ENCODE measurements around the gene KCNK5. TPM values are rescaled to one million over a fixed set of nuclear protein-coding genes. Genes with fewer than 3 reads are reported as not detected.

Gene KCNK5
- polyA plus RNA-seq, 2 of the 4 experiments (the other 2 are of a cell fraction) = 1.5 to 2.3 TPM

- no peak for TF ChIP-seq BCL3 (IDR thresholded peaks at IDR 0.05)
- no peak for TF ChIP-seq PHF8 (IDR thresholded peaks at IDR 0.05; ENCODE audit: borderline replicate concordance, low read depth)
Measured at GRCh38 chr6:39247667-39248194, 18.5 kb upstream of the KCNK5 start (continued).

GRCh38 chr6:39243809-39244208 is 14.5 kb upstream of the KCNK5 start:
- CTCF ChIA-PET = interaction anchor here (1.2 kb wide), 1 partner anchor 14 kb away, joined by 5 read pairs; the partner anchor contains the start of gene KCNK5
- no peaks in the 10 kb centered on the region for H3K9me3 ChIP-seq
- no peak overlapping the region for H3K4me3 ChIP-seq
- ATAC-seq (no peak), FAIRE-seq (no peak), DNase-seq (ENCODE audit: low read depth in 1 of 2, low spot score in 1 of 2) (no peak)
- POLR2A ChIA-PET = no interaction called here
- H3K4me1 ChIP-seq = no peaks in the 10 kb centered on the region
- TF ChIP-seq CBX2 (IDR thresholded peaks at IDR 0.05; ENCODE audit: borderline replicate concordance, low read depth) = no peak
- no peak for TF ChIP-seq MAX (IDR thresholded peaks at IDR 0.05)
- no peak for TF ChIP-seq CBX8 (IDR thresholded peaks at IDR 0.05)
- no peak for TF ChIP-seq E2F6 (IDR thresholded peaks at IDR 0.05; ENCODE audit: borderline replicate concordance, low read depth)
- no peak for TF ChIP-seq RFX5 (IDR thresholded peaks at IDR 0.05)
- no peak for TF ChIP-seq MAZ (IDR thresholded peaks at IDR 0.05; ENCODE audit: borderline replicate concordance, low read depth, low read length)
- no peak for TF ChIP-seq PHF8 (IDR thresholded peaks at IDR 0.05; ENCODE audit: borderline replicate concordance, low read depth)
- TF ChIP-seq RNF2 (IDR thresholded peaks at IDR 0.05; ENCODE audit: borderline replicate concordance, low read depth) = no peak
- no peak for TF ChIP-seq USF2 (IDR thresholded peaks at IDR 0.05)
- TF ChIP-seq FOXS1 (CRISPR knock-in tag; IDR thresholded peaks at IDR 0.05) = no peak
- no peak for TF ChIP-seq BCL3 (IDR thresholded peaks at IDR 0.05)
- TF ChIP-seq ATOH8 (CRISPR knock-in tag; IDR thresholded peaks at IDR 0.05; ENCODE audit: low read depth) = no peak
- TF ChIP-seq NR3C1 (IDR thresholded peaks at IDR 0.05) = no peak
- no peak for TF ChIP-seq CHD2 (IDR thresholded peaks at IDR 0.05; ENCODE audit: low read length, partially characterized antibody)
- WGBS (ENCODE audit: missing lambda C conversion rate) = 63% methylated on average over 7 of the region's 9 CpGs
- no peak overlapping the region for H3K4me2 ChIP-seq
- H3K27ac ChIP-seq = no peak overlapping the region

GRCh38 chr6:39240155-39240757 is 11.0 kb upstream of the KCNK5 start:
- no peak overlapping the region for H3K27ac ChIP-seq
- H3K9me3 ChIP-seq = no peaks in the 10 kb centered on the region
- ATAC-seq (no peak), DNase-seq (ENCODE audit: low read depth in 1 of 2, low spot score in 1 of 2) (no peak), FAIRE-seq (no peak)
- no peak overlapping the region for H3K4me3 ChIP-seq
- ChIA-PET CTCF (no interaction called here), POLR2A (no interaction called here)
- WGBS (ENCODE audit: missing lambda C conversion rate) = 100% methylated on average over 1 of the region's 3 CpGs
- H3K4me1 ChIP-seq = no peaks in the 10 kb centered on the region
- no peak overlapping the region for H3K4me2 ChIP-seq
- TF ChIP-seq HOXA7 (CRISPR knock-in tag; IDR thresholded peaks at IDR 0.05) (no peak), NPAS2 (CRISPR knock-in tag; IDR thresholded peaks at IDR 0.05; ENCODE audit: borderline replicate concordance) (no peak), EHF (CRISPR knock-in tag; IDR thresholded peaks at IDR 0.05) (no peak), POLR2A (IDR thresholded peaks at IDR 0.05; ENCODE audit: low read length) (no peak), TP53 (CRISPR knock-in tag; IDR thresholded peaks at IDR 0.05) (no peak), CBX8 (IDR thresholded peaks at IDR 0.05) (no peak), RNF2 (IDR thresholded peaks at IDR 0.05; ENCODE audit: borderline replicate concordance, low read depth) (no peak), HMGXB4 (CRISPR knock-in tag; IDR thresholded peaks at IDR 0.05; ENCODE audit: borderline replicate concordance) (no peak), REST (IDR thresholded peaks at IDR 0.05) (no peak), HOXB5 (CRISPR knock-in tag; IDR thresholded peaks at IDR 0.05) (no peak), POLR2AphosphoS2 (conservative IDR thresholded peaks at IDR 0.05; ENCODE audit: low read length) (no peak)
